PC-3 (cell line): ENCODE measurements around the gene CNOT8. TPM values are rescaled to one million over a fixed set of nuclear protein-coding genes. Genes with fewer than 3 reads are reported as not detected.

Source experiments
- ATAC-seq: fragments of 200-7000 bp; cut with Tn5 transposase; 2 replicates; pipeline ENCODE4 v1.9.1; 2020; ENCODE audit warnings: mild to moderate bottlenecking, moderate library complexity
- BruUV-seq: library from RNA; stranded (reverse); fragments of 400-500 nt; replicated peaks from 2 replicates; lab custom pipeline; 2021; lab: Mats Ljungman, UMichigan
- CTCF ChIA-PET: fragments of 300-600 bp; sonication (Branson Sonifier 250); formaldehyde crosslinking; loops from one replicate; lab custom pipeline; 2022; ENCODE audit warnings: antibody characterized with exemption; lab: Charles Lee
- POLR2A ChIA-PET: fragments of 300-600 bp; sonication (Branson Sonifier 250); formaldehyde crosslinking; loops from one replicate; lab custom pipeline; 2022; ENCODE audit warnings: antibody characterized with exemption; ENCODE audit not compliant: unreplicated experiment; lab: Charles Lee
- DNase-seq: peaks from one replicate; pipeline ENCODE4 v3.0.0-alpha.2; 2015
- H2AFZ ChIP-seq: fragments of 300-600 bp; sonication (generic); 2 replicates; pipeline ENCODE4 v1.6.0; 2016; ENCODE audit warnings: antibody characterized with exemption, low read length
- H3F3A ChIP-seq: fragments of 300-600 bp; sonication (generic); one replicate; pipeline ENCODE4 v1.6.0; 2017; ENCODE audit warnings: antibody characterized with exemption, low read length, control low read depth, mild to moderate bottlenecking; ENCODE audit not compliant: unreplicated experiment
- H3K27ac ChIP-seq: fragments of 300-600 bp; sonication (generic); 2 replicates; pipeline ENCODE4 v1.5.1; 2016; ENCODE audit warnings: mild to moderate bottlenecking, low read length
- H3K27me3 ChIP-seq: fragments of 300-600 bp; sonication (generic); 2 replicates; pipeline ENCODE4 v1.6.1; 2016; ENCODE audit warnings: low read length, mixed read lengths
- H3K36me3 ChIP-seq: fragments of 300-600 bp; sonication (generic); 2 replicates; pipeline ENCODE4 v1.6.1; 2016; ENCODE audit warnings: low read depth, mixed run types, low read length, mixed read lengths
- H3K4me1 ChIP-seq: fragments of 300-600 bp; sonication (generic); 2 replicates; pipeline ENCODE4 v1.5.1; 2016; ENCODE audit warnings: low read length; ENCODE audit not compliant: insufficient read depth
- H3K4me2 ChIP-seq: fragments of 300-600 bp; sonication (generic); 2 replicates; pipeline ENCODE4 v1.6.0; 2016; ENCODE audit warnings: low read length
- H3K4me3 ChIP-seq: fragments of 300-600 bp; sonication (generic); 2 replicates; pipeline ENCODE4 v1.5.1; 2016; ENCODE audit warnings: mild to moderate bottlenecking, low read length, mixed read lengths
- H3K79me2 ChIP-seq: fragments of 300-600 bp; sonication (generic); 2 replicates; pipeline ENCODE4 v1.6.1; 2017; ENCODE audit warnings: low read length, mixed read lengths
- H3K9ac ChIP-seq: fragments of 300-600 bp; sonication (generic); 2 replicates; pipeline ENCODE4 v1.6.0; 2016; ENCODE audit warnings: mild to moderate bottlenecking, low read length
- H3K9me2 ChIP-seq: fragments of 300-600 bp; sonication (generic); replicated peaks from 2 replicates; pipeline ENCODE4 v1.6.1; 2016; ENCODE audit warnings: mixed run types, low read length, mixed read lengths
- H3K9me3 ChIP-seq: fragments of 300-600 bp; sonication (generic); 2 replicates; pipeline ENCODE4 v1.6.1; 2016; ENCODE audit warnings: low read length, mixed read lengths
- H4K20me1 ChIP-seq: fragments of 300-600 bp; sonication (generic); 2 replicates; pipeline ENCODE4 v1.6.1; 2016; ENCODE audit warnings: low read length, mixed read lengths
- CTCF ChIP-seq: fragments of 300-600 bp; sonication (generic); conservative IDR thresholded peaks from 2 replicates; pipeline ENCODE4 v1.5.1; 2017; ENCODE audit warnings: antibody characterized with exemption, low read depth, mild to moderate bottlenecking, low read length
- EZH2 ChIP-seq: fragments of 300-600 bp; sonication (generic); IDR thresholded peaks from one replicate; pipeline ENCODE4 v1.6.1; 2017; ENCODE audit warnings: antibody characterized with exemption, mild to moderate bottlenecking, low read length; ENCODE audit not compliant: unreplicated experiment
- EZH2phosphoT487 ChIP-seq: fragments of 300-600 bp; sonication (generic); IDR thresholded peaks from 2 replicates; pipeline ENCODE4 v1.6.1; 2018; ENCODE audit warnings: mild to moderate bottlenecking, antibody characterized with exemption, low read length, borderline replicate concordance
- intact Hi-C: fragments of 100-400 bp; cut with micrococcal nuclease; formaldehyde crosslinking; loops from 2 replicates; pipeline ENCODE4 v1.9.0; 2023
- total RNA-seq: library from RNA; depleted of rRNA; stranded (reverse); fragments of >200 nt; gene quantifications from 2 replicates; pipeline ENCODE4 v1.2.3, GENCODE V29; 2014

Gene CNOT8
- total RNA-seq, 1 experiment from 2014 or later = 26.2 TPM

- DNase-seq = no peak
- no peak overlapping the region for H3K4me3 ChIP-seq
- no peak overlapping the region for H3K9ac ChIP-seq
- no peaks in the 10 kb centered on the region for H3K27me3 ChIP-seq
- H3K9me3 ChIP-seq = no peaks in the 10 kb centered on the region
- H3K4me1 ChIP-seq = no peaks in the 10 kb centered on the region
- H3K9me2 ChIP-seq = no peaks in the 10 kb centered on the region
- H3K27ac ChIP-seq = no peak overlapping the region
- H3F3A ChIP-seq = no peaks in the 10 kb centered on the region
- H3K36me3 ChIP-seq = peaks cover 34% of the 10 kb centered on the region
- intact Hi-C loops = no loop called here
- H3K79me2 ChIP-seq = no peaks in the 10 kb centered on the region
- BruUV-seq = no TSS peak
- TF ChIP-seq CTCF (no peak), EZH2 (no peak), EZH2phosphoT487 (no peak)
- no peak overlapping the region for H2AFZ ChIP-seq
- CTCF ChIA-PET = no interaction called here
- ATAC-seq = no peak
- POLR2A ChIA-PET = no interaction called here
- H4K20me1 ChIP-seq = no peaks in the 10 kb centered on the region
- H3K4me2 ChIP-seq = no peak overlapping the region
Observed at GRCh38 chr5:154815025-154815424, 43.4 kb upstream of the CNOT8 start.

- no peak overlapping the region for H2AFZ ChIP-seq
- no peak overlapping the region for H3K4me3 ChIP-seq
- ChIA-PET CTCF (no interaction called here), POLR2A (no interaction called here)
- H3K79me2 ChIP-seq = no peaks in the 10 kb centered on the region
- H3K9me3 ChIP-seq = no peaks in the 10 kb centered on the region
- DNase-seq (no peak), ATAC-seq (no peak)
- no peak overlapping the region for H3K9ac ChIP-seq
- H3K4me2 ChIP-seq = no peak overlapping the region
- no peaks in the 10 kb centered on the region for H3K9me2 ChIP-seq
- H3K27me3 ChIP-seq = no peaks in the 10 kb centered on the region
- intact Hi-C loops = no loop called here
- no peaks in the 10 kb centered on the region for H3F3A ChIP-seq
- no peak overlapping the region for H3K27ac ChIP-seq
- H3K4me1 ChIP-seq = no peaks in the 10 kb centered on the region
- BruUV-seq = no TSS peak
- no peak for TF ChIP-seq EZH2phosphoT487
- no peak for TF ChIP-seq CTCF
- TF ChIP-seq EZH2 = no peak
- H4K20me1 ChIP-seq = no peaks in the 10 kb centered on the region
- peaks cover 32% of the 10 kb centered on the region for H3K36me3 ChIP-seq
Observed at GRCh38 chr5:154815684-154816247, 42.7 kb upstream of the CNOT8 start.

- Histone ChIP-seq H3K27ac (no peak overlapping the region), H3K27me3 (no peaks in the 10 kb centered on the region), H3K36me3 (peaks cover 28% of the 10 kb centered on the region), H2AFZ (no peak overlapping the region), H3K9ac (no peak overlapping the region), H4K20me1 (no peaks in the 10 kb centered on the region), H3K4me3 (no peak overlapping the region), H3K79me2 (no peaks in the 10 kb centered on the region), H3K9me2 (no peaks in the 10 kb centered on the region), H3K9me3 (no peaks in the 10 kb centered on the region), H3K4me2 (no peak overlapping the region), H3K4me1 (no peaks in the 10 kb centered on the region), H3F3A (no peaks in the 10 kb centered on the region)
- ATAC-seq (no peak), DNase-seq (no peak)
- TF ChIP-seq EZH2phosphoT487 (no peak), CTCF (no peak), EZH2 (no peak)
- ChIA-PET POLR2A (no interaction called here), CTCF (no interaction called here)
- no TSS peak for BruUV-seq
- intact Hi-C loops = no loop called here
Observed at GRCh38 chr5:154816891-154817492, 41.4 kb upstream of the CNOT8 start.
